SIG-M5 treated with dmso at 0.1 percent for 504 hours (cell line): ENCODE data around the gene MBOAT1.
A peak's percentile ranks its signal among the peaks of the same experiment; 100 is the strongest.
"Not testable (repeated sequence)": the region's sequence is repeated elsewhere in the genome, so short reads cannot be mapped to it uniquely, and the experiment has no call there.

Source experiments
- DNase-seq: peaks from one replicate; lab custom pipeline; 2025; ENCODE audit not compliant: unreplicated experiment; lab: John Stamatoyannopoulos, UW

The MBOAT1 gene

DNA sequence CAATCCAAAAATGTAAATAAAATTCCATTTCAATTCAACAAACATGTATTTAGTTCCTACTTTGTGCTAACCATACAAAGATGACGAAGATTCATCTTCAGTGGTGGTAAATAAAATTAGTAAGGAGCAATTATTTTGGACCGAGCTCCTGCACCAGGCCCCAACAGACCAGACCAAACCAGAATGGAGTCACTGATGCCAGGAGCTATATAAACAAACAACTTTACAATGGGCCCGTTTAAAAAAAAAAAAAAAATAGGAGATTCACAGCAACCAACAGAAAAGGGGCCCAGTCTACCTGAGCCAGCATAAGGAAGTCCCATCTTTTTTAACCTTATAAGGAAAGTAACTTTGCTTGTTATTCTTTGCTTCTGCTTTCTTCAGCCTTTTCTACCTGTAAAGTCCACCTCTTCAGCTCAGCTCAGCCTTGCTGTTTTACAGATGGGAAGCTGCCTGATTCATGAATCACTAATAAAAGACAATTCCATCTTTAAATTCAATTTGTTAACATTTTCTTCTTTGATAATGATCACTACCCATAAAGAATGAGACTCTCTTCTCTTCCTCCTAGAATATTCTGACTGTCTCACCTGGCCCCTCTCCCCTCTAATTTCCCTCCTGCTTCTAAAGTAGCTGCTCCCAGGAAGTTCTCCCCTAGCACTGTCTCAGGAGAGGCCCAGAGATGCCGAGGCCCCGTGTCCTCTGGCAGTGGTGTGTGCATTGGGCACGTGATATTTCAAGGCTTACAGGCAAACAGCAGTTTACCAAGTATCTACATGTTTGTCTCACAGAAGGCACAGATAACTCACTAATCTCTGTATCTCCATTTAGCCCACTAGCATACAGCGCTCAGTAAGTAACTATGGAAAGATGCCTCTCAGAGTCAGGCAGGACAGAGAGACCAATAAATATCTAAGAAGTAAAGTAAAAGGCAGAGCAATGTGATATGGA, 8.4 kb downstream of the MBOAT1 start:
- DNase-seq = no peak

DNA sequence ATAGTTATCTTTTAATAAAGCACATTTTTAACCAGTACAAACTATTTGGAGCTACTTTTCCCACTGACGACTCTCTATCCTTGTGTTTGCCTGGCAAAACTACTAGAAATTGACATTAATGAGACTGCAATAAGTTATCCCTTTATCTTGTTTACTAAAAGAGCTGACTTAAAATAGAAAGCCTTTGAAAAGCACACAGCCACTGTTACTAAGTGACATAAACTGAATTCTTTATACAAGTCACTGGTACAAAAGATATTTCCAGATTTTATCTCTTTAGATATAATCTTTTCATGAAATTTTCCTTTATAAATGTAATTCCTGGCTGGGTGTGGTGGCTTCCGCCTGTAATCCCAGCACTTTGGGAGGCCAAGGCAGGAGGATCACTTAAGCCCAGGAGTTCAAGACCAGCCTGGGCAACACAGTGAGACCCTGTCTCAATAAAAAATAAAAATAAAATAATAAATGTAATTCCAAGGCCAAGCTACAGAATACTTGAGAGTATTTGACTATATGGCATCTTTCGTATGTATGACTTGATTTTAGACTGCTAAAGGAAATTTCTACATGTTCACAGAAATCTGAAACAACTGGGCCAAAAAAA, 9.5 kb downstream of the MBOAT1 start:
- DNase-seq = no peak

DNA sequence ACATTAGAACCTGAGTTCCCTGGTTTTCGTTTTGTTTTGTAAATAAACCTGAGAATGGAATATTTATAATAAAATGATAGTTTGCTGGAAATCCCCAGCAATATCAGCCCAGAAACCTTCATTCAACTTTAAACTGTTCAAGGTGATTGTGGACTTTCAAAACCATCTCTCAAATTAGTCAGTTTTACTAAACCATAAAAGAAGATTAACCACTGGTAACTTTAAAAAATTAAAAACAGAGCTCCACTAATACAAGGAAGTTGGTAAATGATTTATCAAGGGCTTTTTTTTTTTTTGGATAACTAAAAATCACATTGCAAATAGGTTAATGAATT, 10.0 kb downstream of the MBOAT1 start:
- DNase-seq = no peak

DNA sequence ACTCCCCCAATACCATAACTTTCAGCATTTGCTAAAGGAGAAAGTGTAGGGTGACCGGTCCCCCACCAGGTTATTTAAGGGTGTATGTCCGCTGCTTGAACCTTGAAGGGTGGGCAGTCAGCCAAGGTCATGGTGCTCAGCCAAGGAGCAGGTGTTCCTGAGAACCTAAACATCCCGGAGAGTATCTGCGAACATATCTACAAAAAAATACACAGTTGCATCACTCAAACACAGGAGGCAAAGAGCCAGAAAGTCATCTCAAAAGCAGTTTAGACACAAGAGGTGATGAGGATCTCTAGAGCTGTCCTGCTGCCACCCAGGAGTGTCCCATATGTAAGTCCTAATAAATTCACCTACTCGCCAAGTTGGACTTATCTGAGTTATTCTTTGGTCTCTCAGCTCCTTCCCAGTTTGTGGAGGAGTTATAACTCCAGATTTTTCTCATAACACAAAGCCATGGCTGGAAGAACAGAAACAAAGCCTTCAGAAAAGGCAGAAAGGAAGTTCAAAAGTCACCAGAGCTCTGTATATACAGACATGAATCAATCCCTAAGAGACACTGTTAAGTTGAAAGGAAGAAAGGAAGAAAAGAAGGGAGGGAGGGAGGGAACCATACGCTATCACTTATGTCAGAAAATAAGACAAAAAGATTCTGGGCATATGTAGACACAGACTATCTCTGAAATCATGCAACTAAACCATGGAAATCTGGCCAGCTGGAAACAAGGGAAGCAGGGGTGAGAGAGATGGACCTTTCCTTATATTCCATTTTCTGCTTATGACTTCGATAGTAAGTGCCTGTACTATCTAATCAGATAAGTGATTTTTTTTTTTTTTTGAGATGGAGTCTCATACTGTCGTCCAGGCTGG, 11.3 kb downstream of the MBOAT1 start:
- DNase-seq = no peak

DNA sequence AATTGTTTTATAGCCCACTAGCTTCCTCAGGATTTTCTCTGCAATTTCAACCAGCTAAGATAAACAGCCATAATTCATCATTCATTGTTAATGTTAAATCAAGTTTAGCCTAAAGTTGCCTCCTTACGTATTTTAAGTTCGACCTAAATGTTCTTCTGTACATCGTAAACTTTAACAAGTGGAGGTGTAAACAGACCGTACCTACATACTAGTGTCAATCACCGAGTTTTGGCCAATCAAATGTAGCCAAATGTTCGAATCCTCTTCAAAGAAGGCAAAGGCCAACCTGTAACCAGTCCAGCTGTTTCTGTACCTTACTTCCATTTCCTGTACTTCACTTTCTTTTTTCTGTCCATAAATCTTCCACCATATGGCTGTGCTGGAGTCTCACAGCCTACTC, 13.5 kb downstream of the MBOAT1 start:
- DNase-seq = no peak

DNA sequence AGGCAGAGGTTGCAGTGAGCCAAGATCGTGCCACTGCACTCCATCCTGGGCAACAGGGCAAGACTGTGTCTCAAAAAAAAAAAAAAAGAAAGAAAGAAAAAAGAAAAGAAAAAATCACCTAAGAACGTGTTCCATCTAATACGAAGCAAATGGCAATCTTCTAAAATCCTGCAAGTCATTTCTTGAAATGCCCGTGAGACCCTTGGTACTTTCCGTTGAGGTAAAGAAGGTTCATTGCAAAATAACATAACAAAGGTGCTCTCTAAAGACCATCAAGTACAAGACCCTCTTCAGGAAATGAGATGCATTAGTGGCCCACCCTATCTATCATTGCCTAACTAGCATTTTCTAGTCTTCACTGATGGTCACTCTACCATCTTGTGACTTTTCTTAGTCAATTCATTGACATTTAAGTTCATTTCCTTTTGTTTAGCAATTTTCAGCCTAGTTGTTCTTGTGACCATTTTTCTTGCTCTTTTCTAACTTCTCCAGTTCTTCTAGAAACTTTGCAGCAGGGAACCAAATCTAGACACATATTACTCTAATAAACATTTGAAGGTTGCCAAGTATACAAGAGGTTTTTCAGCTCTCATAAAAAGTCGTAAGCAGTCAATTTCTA, 14.0 kb downstream of the MBOAT1 start:
- no peak for DNase-seq

DNA sequence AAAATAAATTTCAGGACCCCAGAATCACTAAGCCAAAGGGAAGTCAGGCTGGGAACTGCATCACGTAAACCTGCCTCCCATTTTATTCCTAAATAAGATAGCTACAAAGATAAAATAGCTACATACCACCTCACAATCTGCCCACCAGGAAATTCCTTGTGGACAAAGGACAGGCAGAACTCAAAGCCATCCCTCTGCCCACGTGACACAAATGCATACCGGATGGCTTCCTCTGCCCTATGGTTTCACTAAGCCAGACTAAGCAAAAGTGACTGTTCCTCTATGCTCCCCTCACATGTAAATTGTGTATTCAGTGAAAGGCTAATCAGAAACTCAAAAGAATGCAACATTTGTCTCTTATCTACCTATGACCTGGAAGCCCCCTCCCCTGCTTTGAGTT, 15.0 kb downstream of the MBOAT1 start:
- no peak for DNase-seq

DNA sequence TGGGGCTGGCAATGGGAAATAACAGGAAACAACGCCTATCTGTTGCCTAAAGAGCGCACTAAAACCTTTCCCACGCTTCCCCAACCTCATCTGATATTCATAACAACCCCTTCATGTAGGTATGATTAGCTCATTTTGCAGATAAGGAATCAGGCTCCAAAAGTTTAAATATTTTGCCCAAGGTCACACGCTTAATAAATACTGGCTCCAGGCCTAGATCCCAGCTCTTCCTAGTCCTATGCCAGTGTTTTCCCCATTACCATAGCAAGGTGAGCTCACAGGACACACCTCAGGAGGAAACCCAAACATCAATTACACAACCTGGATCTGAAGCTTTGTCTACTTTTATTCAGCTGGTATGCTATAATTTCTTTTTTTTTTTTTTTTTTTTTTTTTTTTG, 19.6 kb downstream of the MBOAT1 start:
- DNase-seq = no peak

DNA sequence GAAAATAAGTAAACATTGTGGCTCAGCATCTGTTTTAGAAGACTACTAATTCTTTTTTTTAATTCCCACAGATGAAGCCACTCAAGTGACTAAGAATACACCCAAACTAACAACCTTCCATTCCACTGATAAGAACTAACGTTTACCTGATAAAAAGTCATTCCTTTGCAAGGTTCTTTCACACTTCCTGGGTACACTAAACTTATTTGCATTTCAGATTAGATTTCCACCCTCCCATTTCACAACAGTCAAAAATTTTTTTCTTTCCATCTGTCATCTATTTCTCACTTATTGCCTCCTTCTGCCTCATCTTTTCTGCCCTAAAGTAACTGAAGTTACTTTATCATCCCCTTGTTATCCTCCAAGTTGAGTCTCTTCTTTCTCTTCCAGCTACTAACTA, 20.3 kb downstream of the MBOAT1 start:
- no peak for DNase-seq

DNA sequence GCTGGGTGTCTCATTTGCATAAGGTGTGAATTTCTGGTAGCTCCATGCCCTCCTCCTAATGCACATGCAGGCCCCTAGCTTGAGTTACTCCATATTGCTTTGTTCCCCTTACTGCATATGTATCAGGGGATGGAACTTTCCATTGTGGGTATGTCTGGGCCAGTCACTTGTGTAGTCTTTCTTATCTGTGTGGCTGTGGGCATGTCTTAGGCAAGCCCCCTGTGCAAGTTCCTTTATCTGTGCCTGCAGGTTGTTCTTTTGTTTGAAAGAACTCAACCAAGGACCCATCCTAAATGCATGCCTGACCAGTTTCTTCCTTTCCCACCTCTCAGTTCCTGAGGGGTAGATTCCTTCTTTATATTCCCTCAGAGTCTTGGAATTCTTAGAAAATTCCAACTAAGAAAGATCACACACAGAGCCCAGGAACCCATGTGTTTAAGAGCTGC, 23.6 kb downstream of the MBOAT1 start:
- DNase-seq = peak; percentile 55

DNA sequence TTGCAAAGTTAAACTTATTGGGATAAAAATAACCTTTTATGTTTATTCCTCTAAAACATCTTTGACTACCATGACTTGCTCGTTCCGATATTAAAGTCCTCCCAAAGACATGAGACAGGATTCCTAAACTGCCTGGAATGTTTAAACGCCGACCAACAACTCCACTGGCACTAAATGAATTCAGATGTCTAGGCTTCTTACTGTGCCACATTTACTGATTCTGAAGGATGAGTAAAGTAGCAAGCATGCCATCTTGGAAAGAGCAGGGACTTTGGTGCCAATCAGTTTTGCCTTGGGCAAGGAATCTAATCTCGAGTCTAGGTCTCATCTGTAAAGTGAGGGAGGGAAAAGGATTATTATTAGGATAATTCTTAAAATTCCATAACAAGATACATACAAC, 25.3 kb downstream of the MBOAT1 start:
- DNase-seq = no peak

DNA sequence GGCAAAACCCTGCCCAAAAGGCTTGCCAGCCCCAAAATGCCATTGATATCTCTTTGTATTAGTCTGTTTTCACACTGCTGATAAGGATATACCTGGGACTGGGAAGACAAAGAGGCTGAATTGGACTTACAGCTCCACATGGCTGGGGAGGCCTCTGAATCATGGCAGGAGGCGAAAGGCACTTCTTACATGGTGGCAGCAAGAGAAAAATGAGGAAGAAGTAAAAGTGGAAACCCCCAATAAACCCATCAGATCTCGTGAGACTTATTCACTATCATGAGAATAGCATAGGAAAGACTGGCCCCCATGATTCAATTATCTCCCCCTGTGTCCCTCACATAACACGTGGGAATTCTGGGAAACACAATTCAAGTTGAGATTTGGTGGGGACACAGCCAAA, 28.6 kb downstream of the MBOAT1 start:
- no peak for DNase-seq

DNA sequence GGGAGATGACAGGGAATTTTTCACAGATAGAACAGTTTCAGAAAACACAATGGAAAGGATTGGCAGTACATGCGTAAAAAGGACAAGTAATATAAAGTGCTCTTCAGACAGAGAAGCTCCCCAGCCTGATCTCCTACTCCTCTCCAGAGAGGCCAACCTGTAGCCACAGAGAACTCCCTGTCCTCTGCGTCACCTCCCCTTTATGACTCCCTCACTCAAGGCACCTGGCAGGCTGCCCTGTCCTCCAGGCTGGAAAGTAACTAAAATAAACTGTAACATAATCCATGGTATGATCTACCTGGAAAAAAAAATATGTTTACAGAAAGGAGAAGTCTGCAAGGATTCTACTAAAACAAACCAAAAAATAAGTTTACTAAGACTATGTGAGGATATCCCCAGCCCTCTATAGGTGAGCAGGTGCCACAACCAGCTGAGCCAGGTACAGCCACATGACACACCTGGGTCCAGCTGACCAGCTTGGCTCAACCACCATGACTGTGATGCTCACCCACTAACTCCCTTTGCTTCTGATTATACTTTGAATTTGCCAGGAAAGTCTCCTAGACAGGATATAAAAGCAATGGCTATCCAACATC, 29.2 kb downstream of the MBOAT1 start:
- peak; percentile 44 for DNase-seq

DNA sequence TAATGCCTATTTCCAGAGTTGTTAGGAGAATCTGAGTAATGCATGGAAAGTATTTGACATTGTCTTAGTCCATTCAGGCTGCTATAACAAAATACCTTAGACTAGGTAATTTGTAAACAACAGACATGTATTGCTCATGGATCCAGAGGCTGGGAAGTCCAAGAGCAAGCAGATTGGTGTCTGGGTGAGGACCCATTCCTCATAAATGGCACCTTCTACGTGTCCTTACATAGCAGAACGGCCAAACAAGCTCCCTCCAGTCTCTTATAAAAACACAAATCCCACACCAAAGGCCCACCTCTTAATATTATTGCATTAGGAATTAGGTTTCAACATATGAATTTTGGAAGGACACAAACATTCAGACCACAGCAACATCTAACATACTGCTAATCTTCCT, 30.2 kb downstream of the MBOAT1 start:
- DNase-seq = no peak

DNA sequence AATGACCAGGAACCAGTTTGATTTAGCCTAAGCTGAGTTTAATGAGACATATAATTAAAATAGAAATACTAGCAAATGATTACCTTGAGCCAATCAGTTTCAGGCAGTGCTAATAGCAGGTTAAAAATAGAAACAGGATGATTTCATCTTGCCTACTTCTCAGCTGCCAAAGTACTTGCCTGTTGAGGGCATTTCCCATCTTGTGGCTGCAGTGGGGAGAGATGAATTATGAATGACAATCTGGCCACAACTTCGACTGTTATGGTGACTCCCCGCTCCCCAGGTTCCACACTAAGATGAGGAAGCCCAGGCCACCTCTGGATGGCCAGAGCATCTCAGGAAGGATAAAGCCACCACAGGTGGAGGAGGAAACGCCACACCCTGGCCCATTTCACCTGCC, 31.3 kb downstream of the MBOAT1 start:
- DNase-seq = no peak

DNA sequence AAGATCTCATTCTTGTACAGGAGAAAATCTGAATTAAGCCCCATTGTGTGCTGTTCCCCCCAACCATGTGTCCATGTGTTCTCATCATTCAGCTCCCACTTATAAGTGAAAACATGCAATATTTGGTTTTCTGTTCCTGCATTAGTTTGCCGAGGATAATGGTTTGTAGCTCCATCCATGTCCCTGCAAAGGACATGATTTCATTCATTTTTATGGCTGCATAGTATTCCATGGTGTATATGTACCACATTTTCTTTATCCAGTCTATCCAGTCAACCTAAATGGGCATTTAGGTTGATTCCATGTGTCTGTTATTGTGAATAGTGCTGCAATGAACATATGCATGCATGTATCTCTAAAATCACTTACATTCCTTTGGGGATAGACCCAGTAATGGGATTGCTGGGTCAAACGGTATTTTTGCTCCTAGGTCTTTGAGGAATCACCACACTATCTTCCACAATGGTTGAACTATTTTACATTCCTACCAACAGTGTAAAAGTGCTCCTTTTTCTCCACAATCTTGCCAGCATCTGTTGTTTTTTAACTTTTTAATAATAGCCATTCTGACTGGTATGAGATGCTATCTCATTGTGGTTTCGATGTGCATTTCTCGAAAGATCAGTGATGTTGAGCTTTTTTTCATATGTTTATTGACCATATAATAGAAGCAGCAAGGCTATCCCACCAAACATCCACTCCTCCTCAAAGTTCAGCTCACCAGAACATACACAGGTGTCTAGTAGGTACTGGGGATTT, 32.8 kb downstream of the MBOAT1 start:
- not testable (repeated sequence) for DNase-seq

DNA sequence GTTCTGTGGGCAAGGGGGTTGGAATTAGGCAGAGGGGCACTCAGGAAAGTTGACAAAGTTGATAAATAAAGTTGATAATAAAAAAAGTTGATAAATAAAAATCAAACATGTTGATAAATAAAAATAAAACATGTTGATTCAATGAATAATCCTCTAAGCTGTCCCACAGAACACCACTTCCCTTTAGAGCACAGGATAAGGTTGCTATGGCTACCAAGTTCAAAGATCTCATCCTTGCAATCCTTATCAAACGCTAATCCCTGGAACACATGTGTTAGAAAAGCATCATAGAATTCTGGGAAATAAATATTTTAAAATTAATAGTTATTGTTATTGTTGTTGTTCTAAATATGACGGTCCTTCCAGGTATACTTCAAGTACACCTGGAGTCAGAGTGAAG, 33.9 kb downstream of the MBOAT1 start:
- no peak for DNase-seq

DNA sequence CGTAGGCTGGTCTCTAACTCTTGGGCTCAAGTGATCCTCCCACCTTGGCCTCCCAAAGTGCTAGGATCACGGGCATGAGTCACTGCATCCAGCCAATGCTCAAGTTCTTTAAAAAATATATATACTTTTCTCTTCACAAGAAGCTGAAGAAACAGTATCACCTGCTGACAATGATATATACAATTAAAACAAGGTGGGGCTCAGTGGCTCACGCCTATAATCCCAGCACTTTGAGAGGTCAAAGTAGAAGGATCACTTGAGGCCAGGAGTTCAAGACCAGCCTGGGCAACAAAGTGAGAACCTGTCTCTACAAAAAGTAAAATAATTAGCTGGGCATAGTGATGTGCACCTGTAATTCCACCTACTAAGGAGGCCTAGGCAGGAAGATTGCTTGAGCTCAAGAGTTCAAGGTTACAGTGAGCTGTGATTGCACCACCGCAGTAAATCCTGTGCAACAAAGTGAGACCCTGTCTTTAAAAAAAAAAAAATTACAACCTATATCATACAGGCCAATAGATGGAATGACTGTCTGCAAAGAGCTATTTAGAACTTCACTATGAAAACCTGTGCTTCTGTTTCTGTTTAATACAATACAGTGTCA, 36.4 kb downstream of the MBOAT1 start:
- no peak for DNase-seq
